SK-N-SH (cell line): Measurements from ENCODE around the gene DGKH. TPM values are rescaled to one million over a fixed set of nuclear protein-coding genes. Genes with fewer than 3 reads are reported as not detected.

Source experiments
- CTCF ChIA-PET: fragments of 300-600, 350-600 bp; formaldehyde crosslinking; extraction: SDS; loops from one replicate; lab custom pipeline; 2021; lab: Yijun Ruan, JAX
- POLR2A ChIA-PET: fragments of 350-600 bp; sonication (Branson Sonifier 250); formaldehyde crosslinking; extraction: SDS; loops from one replicate; lab custom pipeline; 2020; ENCODE audit warnings: antibody characterized with exemption, inconsistent platforms; lab: Yijun Ruan, JAX
- DNase-seq: peaks from one replicate; pipeline ENCODE4 v3.0.0; 2012
- H2AFZ ChIP-seq: fragments of 200-600 bp; sonication (generic); 2 replicates; pipeline ENCODE4 v1.8.1; 2016; ENCODE audit warnings: antibody characterized with exemption, mild to moderate bottlenecking, low read depth
- H3F3A ChIP-seq: fragments of 200-600 bp; sonication (generic); replicated peaks from 2 replicates; pipeline ENCODE3; 2016; ENCODE audit warnings: antibody characterized with exemption, mild to moderate bottlenecking; ENCODE audit not compliant: insufficient read depth
- H3K27ac ChIP-seq, 2 experiments: fragments of 200-500 bp in 1 of 2; fragments of 200-600 bp in 1 of 2; sonication (Bioruptor generic) in 1 of 2; sonication (generic), shearing (Covaris generic) in 1 of 2; 2 replicates each; pipeline versions ENCODE4 v1.5.1 to v1.6.1; 2014 to 2016; ENCODE audit warnings: low read depth in 2 of 2, inconsistent platforms in 1 of 2, low read length in 1 of 2, mild to moderate bottlenecking in 1 of 2, mixed read lengths in 1 of 2
- H3K27me3 ChIP-seq: fragments of 200-600 bp; sonication (generic), shearing (Covaris generic); 2 replicates; pipeline ENCODE4 v1.6.1; 2016; ENCODE audit warnings: mixed run types; ENCODE audit not compliant: insufficient read depth
- H3K36me3 ChIP-seq, 2 experiments: fragments of 200-500 bp in 1 of 2; fragments of 200-600 bp in 1 of 2; sonication (Bioruptor generic) in 1 of 2; sonication (generic) in 1 of 2; replicated peaks in 1 of 2; 2 replicates each; pipeline versions ENCODE3 to v1.5.1; 2014 to 2016; ENCODE audit warnings: low read length in 1 of 2, mild to moderate bottlenecking in 1 of 2; ENCODE audit not compliant: insufficient read depth in 2 of 2, control insufficient read depth in 1 of 2
- H3K4me1 ChIP-seq, 2 experiments: fragments of 200-500 bp in 1 of 2; fragments of 200-600 bp in 1 of 2; sonication (Bioruptor generic) in 1 of 2; sonication (generic), shearing (Covaris generic) in 1 of 2; 2 replicates each; pipeline versions ENCODE4 v1.5.1 to v1.6.1; 2014 to 2016; ENCODE audit warnings: low read depth in 1 of 2, low read length in 1 of 2, mixed run types in 1 of 2; ENCODE audit not compliant: insufficient read depth in 2 of 2, control insufficient read depth in 1 of 2
- H3K4me2 ChIP-seq: fragments of 200-600 bp; sonication (generic), shearing (Covaris generic); 2 replicates; pipeline ENCODE4 v1.6.1; 2017; ENCODE audit warnings: mixed run types
- H3K4me3 ChIP-seq, 2 experiments: fragments of 200-500 bp in 1 of 2; fragments of 200-600 bp in 1 of 2; sonication (Bioruptor generic) in 1 of 2; sonication (generic), shearing (Covaris generic) in 1 of 2; 2 replicates each; pipeline versions ENCODE4 v1.5.1 to v1.8.1; 2014 to 2016; ENCODE audit warnings: low read depth in 2 of 2, inconsistent platforms in 1 of 2, low read length in 1 of 2, mild to moderate bottlenecking in 1 of 2, mixed read lengths in 1 of 2, moderate library complexity in 1 of 2
- H3K79me2 ChIP-seq: fragments of 200-600 bp; sonication (generic); 2 replicates; pipeline ENCODE4 v1.8.1; 2017; ENCODE audit warnings: mild to moderate bottlenecking; ENCODE audit not compliant: insufficient read depth
- H3K9ac ChIP-seq: fragments of 200-600 bp; sonication (generic); 2 replicates; pipeline ENCODE4 v1.6.1; 2017; ENCODE audit warnings: mixed run types
- H3K9me2 ChIP-seq: fragments of 200-600 bp; sonication (generic); 2 replicates; pipeline ENCODE4 v1.6.1; 2017; ENCODE audit warnings: mixed run types
- H3K9me3 ChIP-seq: fragments of 200-600 bp; sonication (generic); 2 replicates; pipeline ENCODE4 v1.6.1; 2017; ENCODE audit warnings: mixed run types, mild to moderate bottlenecking, moderate library complexity
- H4K20me1 ChIP-seq: fragments of 200-600 bp; sonication (generic); 2 replicates; pipeline ENCODE4 v1.6.1; 2017; ENCODE audit warnings: mild to moderate bottlenecking, mixed run types; ENCODE audit not compliant: insufficient read depth
- CHD2 ChIP-seq: fragments of 150-350 bp; IDR thresholded peaks from 2 replicates; pipeline ENCODE4 v1.6.1; 2018; ENCODE audit warnings: low read length; ENCODE audit not compliant: partially characterized antibody
- ELF1 ChIP-seq: IDR thresholded peaks from 2 replicates; pipeline ENCODE4 v1.4.0; 2012
- EZH2phosphoT487 ChIP-seq: fragments of 200-600 bp; sonication (generic); IDR thresholded peaks from 2 replicates; pipeline ENCODE4 v1.6.1; 2017; ENCODE audit warnings: low read depth, mixed run types, mild to moderate bottlenecking, antibody characterized with exemption, moderate library complexity, borderline replicate concordance
- FOSL2 ChIP-seq: IDR thresholded peaks from 2 replicates; pipeline ENCODE4 v1.4.0; 2012; ENCODE audit warnings: low read depth, mild to moderate bottlenecking, moderate library complexity, borderline replicate concordance
- FOXJ3 ChIP-seq: sonication (generic); formaldehyde crosslinking; IDR thresholded peaks from 2 replicates; pipeline ENCODE4 v1.5.1; 2020; ENCODE audit warnings: mild to moderate bottlenecking, missing genetic modification reagents
- GABPA ChIP-seq: IDR thresholded peaks from 2 replicates; pipeline ENCODE4 v1.4.0; 2012; ENCODE audit warnings: low read depth, mild to moderate bottlenecking
- IRF3 ChIP-seq: fragments of 150-350 bp; IDR thresholded peaks from 2 replicates; pipeline ENCODE4 v1.6.1; 2016; ENCODE audit warnings: mild to moderate bottlenecking, low read depth, low read length
- JUND ChIP-seq: IDR thresholded peaks from 2 replicates; pipeline ENCODE4 v1.4.0; 2012
- MEF2A ChIP-seq: IDR thresholded peaks from 2 replicates; pipeline ENCODE4 v1.4.0; 2012; ENCODE audit warnings: low read depth, borderline replicate concordance
- MXI1 ChIP-seq: IDR thresholded peaks from 2 replicates; pipeline ENCODE4 v1.6.1; 2012; ENCODE audit warnings: mild to moderate bottlenecking, low read depth, low read length, improper control_type of control experiment
- NFIC ChIP-seq: IDR thresholded peaks from 2 replicates; pipeline ENCODE4 v1.4.0; 2012; ENCODE audit warnings: borderline replicate concordance
- RAD21 ChIP-seq: IDR thresholded peaks from 2 replicates; pipeline ENCODE4 v1.6.1; 2012; ENCODE audit warnings: mild to moderate bottlenecking, low read length
- RCOR1 ChIP-seq: fragments of 150-350 bp; IDR thresholded peaks from 2 replicates; pipeline ENCODE4 v1.6.1; 2017; ENCODE audit warnings: antibody characterized with exemption, low read length
- RFX5 ChIP-seq: IDR thresholded peaks from 2 replicates; pipeline ENCODE4 v1.6.1; 2012; ENCODE audit warnings: mild to moderate bottlenecking, improper control_type of control experiment, low read length
- RXRA ChIP-seq: IDR thresholded peaks from 2 replicates; pipeline ENCODE4 v1.4.0; 2012; ENCODE audit warnings: low read depth, mild to moderate bottlenecking, borderline replicate concordance
- TAF1 ChIP-seq: IDR thresholded peaks from 2 replicates; pipeline ENCODE4 v1.6.1; 2012; ENCODE audit warnings: low read depth, mild to moderate bottlenecking, low read length, moderate library complexity, borderline replicate concordance
- TEAD4 ChIP-seq: IDR thresholded peaks from 2 replicates; pipeline ENCODE4 v1.4.0; 2012; ENCODE audit warnings: mild to moderate bottlenecking, borderline replicate concordance; ENCODE audit not compliant: insufficient read depth
- YY1 ChIP-seq: IDR thresholded peaks from 2 replicates; pipeline ENCODE4 v1.4.0; 2012; ENCODE audit warnings: low read depth, mild to moderate bottlenecking
- WGBS: methylation state at CpG from one replicate; pipeline ENCODE4 v1.1.6; 2017; ENCODE audit warnings: low lambda C conversion rate; 5-methylcytosine and 5-hydroxymethylcytosine counted together
- polyA plus RNA-seq, 3 experiments: library from polyadenylated mRNA; depleted of rRNA; stranded (reverse); fragments of >200 nt; gene quantifications; 2 replicates each; pipeline ENCODE4 v1.2.3, GENCODE V29; 2012
- TF ChIP-seq, protein P1 (sequence below): IDR thresholded peaks from 2 replicates; pipeline ENCODE4; 2012
- TF ChIP-seq, protein P2 (sequence below): IDR thresholded peaks from 2 replicates; pipeline ENCODE4 v1.4.0; 2012; ENCODE audit warnings: low read depth

DGKH gene
- 2.5 and 3.2 TPM in 2 replicates for polyA plus RNA-seq (2012; rRNA removed)
- polyA plus RNA-seq (2012; cell fraction: cytosol; rRNA removed), result 3.8 and 4.3 TPM in 2 replicates
- polyA plus RNA-seq (2012; cell fraction: nucleus; rRNA removed), result 4.0 and 8.9 TPM in 2 replicates

- Histone ChIP-seq H3K9me3 (no peaks in the 10 kb centered on the region), H3K36me3 (no peaks in the 10 kb centered on the region), H3K4me1 (peaks cover 10 to 15% of the 10 kb centered on the region in 2 experiments; a peak in 3 of 4 replicates), H2AFZ (peak within 1 kb of the TSS; percentile 92), H3K4me3 (peak within 1 kb of the TSS; percentile 76 to 82), H4K20me1 (peaks cover 3% of the 10 kb centered on the region; the same call in 1 of the 2 replicates), H3K4me2 (peak within 1 kb of the TSS; percentile 89), H3K9me2 (no peaks in the 10 kb centered on the region), H3K79me2 (peaks cover 50% of the 10 kb centered on the region), H3K27me3 (no peaks in the 10 kb centered on the region), H3K9ac (peak within 1 kb of the TSS; percentile 88), H3F3A (peaks cover 15% of the 10 kb centered on the region)
- no peak for DNase-seq
- no CpG with 5 or more reads among the region's 32 CpGs for WGBS
- POLR2A ChIA-PET, result no interaction called here
- TF ChIP-seq MXI1, result 0 out of 2 replicates have a peak, but pooled peaks have one; percentile 2
- peak; percentile 33; the same call in 1 of the 2 replicates for TF ChIP-seq YY1
- TF ChIP-seq CHD2, result no peak
- TF ChIP-seq, all 33 proteins: peak for 2
- CTCF ChIA-PET, result interaction anchor here (1.4 to 1.8 kb wide), 4 partner anchors 57 to 380 kb away, joined by 4 to 7 read pairs (median 4); no protein-coding TSS in a partner anchor
- H3K27ac ChIP-seq, result peak within 1 kb of the TSS; percentile 43 to 89
These were observed at the start of gene DGKH for GRCh38 chr13:42048342-42048683. Gene DGKH, plus strand, starts transcription at chr13:42048648. Its CDS starts 126 bp downstream, at chr13:42048774.

- H4K20me1 ChIP-seq, result no peaks in the 10 kb centered on the region
- peaks cover 0 to 7% of the 10 kb centered on the region in 2 experiments for H3K4me1 ChIP-seq
- H3K79me2 ChIP-seq, result no peaks in the 10 kb centered on the region
- no peaks in the 10 kb centered on the region for H3K9me3 ChIP-seq
- H3K9me2 ChIP-seq, result no peaks in the 10 kb centered on the region
- H3K27me3 ChIP-seq, result no peaks in the 10 kb centered on the region
- H3K27ac ChIP-seq, result no peak overlapping the region
- ChIA-PET CTCF (interaction anchor here (0.9 to 1.2 kb wide), 2 partner anchors 10 to 332 kb away, joined by 3 to 4 read pairs; no protein-coding TSS in a partner anchor), POLR2A (no interaction called here)
- H3K9ac ChIP-seq, result no peak overlapping the region
- DNase-seq, result no peak
- no peak for TF ChIP-seq FOXJ3 (CRISPR knock-in tag)
- H3F3A ChIP-seq, result peaks cover 3% of the 10 kb centered on the region
- H3K4me3 ChIP-seq, result no peak overlapping the region
- WGBS, result 60% methylated on average over 2 of the region's 2 CpGs
- no peak overlapping the region; the same call in 1 of the 2 replicates for H2AFZ ChIP-seq
- no peaks in the 10 kb centered on the region for H3K36me3 ChIP-seq
- no peak overlapping the region; the same call in 1 of the 2 replicates for H3K4me2 ChIP-seq
These were observed 47.6 kb upstream of the DGKH start for GRCh38 chr13:42000846-42001245.

- H3K9me3 ChIP-seq, result no peaks in the 10 kb centered on the region
- DNase-seq, result no peak
- 23% methylated on average over 3 of the region's 6 CpGs for WGBS
- H3F3A ChIP-seq, result peaks cover 3% of the 10 kb centered on the region
- POLR2A ChIA-PET, result no interaction called here
- peak overlapping the region; percentile 53 for H3K4me2 ChIP-seq
- no peaks in the 10 kb centered on the region for H3K36me3 ChIP-seq
- H3K9me2 ChIP-seq, result no peaks in the 10 kb centered on the region
- H3K4me3 ChIP-seq, result no peak overlapping the region
- no peaks in the 10 kb centered on the region for H3K27me3 ChIP-seq
- no peaks in the 10 kb centered on the region for H3K79me2 ChIP-seq
- no peak overlapping the region for H3K9ac ChIP-seq
- CTCF ChIA-PET, result interaction anchor here (1.2 kb wide), 1 partner anchor 11 kb away, joined by 4 read pairs; no protein-coding TSS in a partner anchor
- H3K27ac ChIP-seq, result peak overlapping the region in 1 of 2 experiments; percentile 9; a peak in 1 of 4 replicates
- no peaks in the 10 kb centered on the region for H4K20me1 ChIP-seq
- peaks cover 0 to 7% of the 10 kb centered on the region in 2 experiments for H3K4me1 ChIP-seq
- peak overlapping the region; percentile 65 for H2AFZ ChIP-seq
- TF ChIP-seq GABPA, result no peak
- peak; percentile 32; the same call in 1 of the 2 replicates for TF ChIP-seq FOSL2
- peak; percentile 39; the same call in 1 of the 2 replicates for TF ChIP-seq JUND
- TF ChIP-seq, protein P1, sequence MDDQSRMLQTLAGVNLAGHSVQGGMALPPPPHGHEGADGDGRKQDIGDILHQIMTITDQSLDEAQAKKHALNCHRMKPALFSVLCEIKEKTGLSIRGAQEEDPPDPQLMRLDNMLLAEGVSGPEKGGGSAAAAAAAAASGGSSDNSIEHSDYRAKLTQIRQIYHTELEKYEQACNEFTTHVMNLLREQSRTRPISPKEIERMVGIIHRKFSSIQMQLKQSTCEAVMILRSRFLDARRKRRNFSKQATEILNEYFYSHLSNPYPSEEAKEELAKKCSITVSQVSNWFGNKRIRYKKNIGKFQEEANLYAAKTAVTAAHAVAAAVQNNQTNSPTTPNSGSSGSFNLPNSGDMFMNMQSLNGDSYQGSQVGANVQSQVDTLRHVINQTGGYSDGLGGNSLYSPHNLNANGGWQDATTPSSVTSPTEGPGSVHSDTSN, result no peak
- TF ChIP-seq MXI1, result no peak
- no peak for TF ChIP-seq MEF2A
- TF ChIP-seq ELF1, result no peak
- no peak for TF ChIP-seq RFX5
- TF ChIP-seq, protein P2, sequence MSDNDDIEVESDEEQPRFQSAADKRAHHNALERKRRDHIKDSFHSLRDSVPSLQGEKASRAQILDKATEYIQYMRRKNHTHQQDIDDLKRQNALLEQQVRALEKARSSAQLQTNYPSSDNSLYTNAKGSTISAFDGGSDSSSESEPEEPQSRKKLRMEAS, result 0 out of 2 replicates have a peak, but pooled peaks have one; percentile 17
- TF ChIP-seq YY1, result no peak
- no peak for TF ChIP-seq TAF1
- no peak for TF ChIP-seq NFIC
- no peak for TF ChIP-seq RAD21
- no peak for TF ChIP-seq EZH2phosphoT487
- TF ChIP-seq TEAD4, result no peak
- TF ChIP-seq RXRA, result no peak
- no peak for TF ChIP-seq RCOR1
- no peak for TF ChIP-seq IRF3
These were observed 46.9 kb upstream of the DGKH start for GRCh38 chr13:42001580-42001979.
